A549 (cell line): ENCODE results near the gene RABEP1. TPM values are rescaled to one million over a fixed set of nuclear protein-coding genes. Genes with fewer than 3 reads are reported as not detected.

Experiments
- ATAC-seq, 2 experiments: fragments of 200-7000 bp in 1 of 2; fragments of >200 bp in 1 of 2; cut with Nextera tagmentation in 1 of 2; cut with Tn5 transposase in 1 of 2; 3 replicates each; pipeline versions ENCODE4 v1.8.0 to v1.9.1; 2018 to 2020; ENCODE audit warnings: mild to moderate bottlenecking in 1 of 2, moderate library complexity in 1 of 2
- CTCF ChIA-PET: fragments of 300-600 bp; sonication (Branson Sonifier 250); formaldehyde crosslinking; extraction: SDS; loops from one replicate; lab custom pipeline; 2021; ENCODE audit warnings: antibody characterized with exemption, inconsistent platforms; lab: Yijun Ruan, JAX
- POLR2A ChIA-PET: fragments of 350-600 bp; formaldehyde crosslinking; extraction: SDS; loops from one replicate; lab custom pipeline; 2021; ENCODE audit warnings: antibody characterized with exemption, inconsistent platforms; lab: Yijun Ruan, JAX
- DNase-seq, 2 experiments: peaks; one replicate each; pipeline versions ENCODE4 v3.0.0 to v3.0.0-alpha.2; 2011 to 2016; ENCODE audit warnings: low read depth in 1 of 2, low spot score in 1 of 2
- FAIRE-seq: peaks from 2 replicates; lab custom pipeline; 2011; peaks lifted over from hg19 to GRCh38; lab: Jason Lieb, UNC
- H3K27ac ChIP-seq, 2 experiments: fragments of >200 bp; sonication (Bioruptor Twin); formaldehyde crosslinking; 3 replicates each; pipeline ENCODE4 v1.5.1; 2016 to 2017
- H3K4me1 ChIP-seq: fragments of >200 bp; sonication (Bioruptor Twin); formaldehyde crosslinking; 3 replicates; pipeline ENCODE4 v1.6.1; 2016
- H3K4me2 ChIP-seq: fragments of >200 bp; sonication (Bioruptor Twin); formaldehyde crosslinking; 3 replicates; pipeline ENCODE4 v1.6.1; 2016
- H3K4me3 ChIP-seq: fragments of >200 bp; sonication (Bioruptor Twin); formaldehyde crosslinking; 3 replicates; pipeline ENCODE4 v1.5.1; 2016
- H3K9me3 ChIP-seq: fragments of >200 bp; sonication (Bioruptor Twin); formaldehyde crosslinking; 3 replicates; pipeline ENCODE4 v1.6.1; 2016
- FOSL2 ChIP-seq, 2 experiments: fragments of 450-650 bp in 1 of 2; fragments of >200 bp in 1 of 2; sonication (Bioruptor Twin) in 1 of 2; formaldehyde crosslinking; IDR thresholded peaks; 2 replicates each; pipeline versions ENCODE4 v1.5.0 to v1.6.1; 2016 to 2020; ENCODE audit warnings: mild to moderate bottlenecking in 1 of 2, moderate library complexity in 1 of 2
- HEYL ChIP-seq: fragments of 250-450 bp; sonication (Bioruptor Pico); IDR thresholded peaks from 2 replicates; pipeline ENCODE4 v1.8.0; 2021; ENCODE audit warnings: mild to moderate bottlenecking, moderate library complexity
- JUNB ChIP-seq: fragments of >200 bp; sonication (Bioruptor Twin); formaldehyde crosslinking; IDR thresholded peaks from 2 replicates; pipeline ENCODE4 v1.6.1; 2016
- MAFK ChIP-seq: fragments of 450-650 bp; IDR thresholded peaks from 2 replicates; pipeline ENCODE4 v1.6.1; 2014; ENCODE audit not compliant: partially characterized antibody
- NPAS2 ChIP-seq: fragments of 250-450 bp; sonication (Bioruptor Pico); IDR thresholded peaks from 2 replicates; pipeline ENCODE4 v1.8.0; 2022; ENCODE audit warnings: mild to moderate bottlenecking, moderate library complexity, borderline replicate concordance
- RCOR1 ChIP-seq: fragments of 150-350 bp; IDR thresholded peaks from 2 replicates; pipeline ENCODE4 v1.6.1; 2014; ENCODE audit warnings: antibody characterized with exemption, low read length, low read depth
- ZC3H11A ChIP-seq: fragments of 450-650 bp; IDR thresholded peaks from 2 replicates; pipeline ENCODE4 v1.6.1; 2014; ENCODE audit warnings: antibody characterized with exemption, mild to moderate bottlenecking
- ZNF302 ChIP-seq: fragments of 250-450 bp; sonication (Bioruptor Pico); IDR thresholded peaks from 2 replicates; pipeline ENCODE4 v1.9.0; 2021; ENCODE audit warnings: inconsistent platforms, mild to moderate bottlenecking, moderate library complexity
- WGBS: methylation state at CpG from one replicate; pipeline ENCODE4 v1.1.6; 2017; ENCODE audit errors: missing lambda C conversion rate; 5-methylcytosine and 5-hydroxymethylcytosine counted together
- polyA plus RNA-seq, 4 experiments: library from polyadenylated mRNA; depleted of rRNA in 3 of 4; stranded (reverse); fragments of >200 nt; fragmentation: RNase III in 1 of 4; extraction: RNeasy Plus Mini Kit Qiagen cat#74134 plus additional on column Dnase treatment in 1 of 4; gene quantifications; 2 replicates in 3 of 4; 3 replicates in 1 of 4; pipeline ENCODE4 v1.2.3, GENCODE V29; 2011 to 2017
- TF ChIP-seq, protein P1 (sequence below): fragments of 250-450 bp; sonication (Bioruptor Pico); IDR thresholded peaks from 2 replicates; pipeline ENCODE4 v1.5.0; 2021; ENCODE audit warnings: mild to moderate bottlenecking, moderate library complexity, borderline replicate concordance
- TF ChIP-seq, protein P2 (sequence below): fragments of >200 bp; sonication (Bioruptor Twin); formaldehyde crosslinking; IDR thresholded peaks from 2 replicates; pipeline ENCODE4 v1.6.1; 2016
- TF ChIP-seq, protein P3 (sequence below): fragments of 150-350 bp; IDR thresholded peaks from 2 replicates; pipeline ENCODE4 v1.6.1; 2014; ENCODE audit warnings: low read depth, mild to moderate bottlenecking, low read length
- TF ChIP-seq, protein P4 (sequence below): fragments of 250-450 bp; sonication (Bioruptor Pico); IDR thresholded peaks from 2 replicates; pipeline ENCODE4 v1.5.0; 2020; ENCODE audit warnings: low read depth, mild to moderate bottlenecking, moderate library complexity
- TF ChIP-seq, protein P5 (sequence below): fragments of >200 bp; sonication (Bioruptor Twin); formaldehyde crosslinking; IDR thresholded peaks from 3 replicates; pipeline ENCODE4 v1.5.1; 2016

Gene RABEP1
- polyA plus RNA-seq, 2 of the 4 experiments (the other 2 are of a cell fraction), result 44.7 to 65.5 TPM

DNA sequence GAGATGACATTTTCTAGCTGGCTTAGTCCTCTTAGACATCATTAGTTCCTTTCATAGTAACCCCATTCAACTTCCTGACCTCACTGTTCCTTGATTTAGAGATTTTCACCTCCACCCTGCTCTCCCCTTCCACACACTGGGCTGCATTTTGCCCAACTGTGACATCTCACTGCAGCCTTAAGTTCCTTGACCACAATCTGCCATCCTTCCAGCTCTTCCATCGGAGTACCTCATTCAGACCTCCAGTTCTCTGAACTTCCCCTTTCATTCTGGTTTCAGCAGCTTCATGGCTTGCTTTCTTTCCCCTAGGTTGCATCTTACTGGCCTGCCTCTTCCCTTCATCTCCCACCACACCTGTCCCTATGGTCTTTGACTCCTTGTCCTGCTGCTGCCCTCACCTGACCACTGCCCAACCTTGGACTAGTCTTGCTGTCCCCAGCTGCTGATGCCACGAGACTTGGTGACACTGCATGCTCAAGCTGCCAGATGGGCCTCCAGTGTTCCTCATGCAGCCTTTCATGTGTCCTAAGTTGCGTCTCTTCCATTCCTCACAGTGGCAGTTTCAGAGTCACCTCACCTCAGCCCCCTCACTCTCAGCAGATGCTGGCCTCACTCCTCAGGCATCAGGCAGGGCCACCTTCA lies 96.6 kb downstream of the RABEP1 start:
- no peak for FAIRE-seq

DNA sequence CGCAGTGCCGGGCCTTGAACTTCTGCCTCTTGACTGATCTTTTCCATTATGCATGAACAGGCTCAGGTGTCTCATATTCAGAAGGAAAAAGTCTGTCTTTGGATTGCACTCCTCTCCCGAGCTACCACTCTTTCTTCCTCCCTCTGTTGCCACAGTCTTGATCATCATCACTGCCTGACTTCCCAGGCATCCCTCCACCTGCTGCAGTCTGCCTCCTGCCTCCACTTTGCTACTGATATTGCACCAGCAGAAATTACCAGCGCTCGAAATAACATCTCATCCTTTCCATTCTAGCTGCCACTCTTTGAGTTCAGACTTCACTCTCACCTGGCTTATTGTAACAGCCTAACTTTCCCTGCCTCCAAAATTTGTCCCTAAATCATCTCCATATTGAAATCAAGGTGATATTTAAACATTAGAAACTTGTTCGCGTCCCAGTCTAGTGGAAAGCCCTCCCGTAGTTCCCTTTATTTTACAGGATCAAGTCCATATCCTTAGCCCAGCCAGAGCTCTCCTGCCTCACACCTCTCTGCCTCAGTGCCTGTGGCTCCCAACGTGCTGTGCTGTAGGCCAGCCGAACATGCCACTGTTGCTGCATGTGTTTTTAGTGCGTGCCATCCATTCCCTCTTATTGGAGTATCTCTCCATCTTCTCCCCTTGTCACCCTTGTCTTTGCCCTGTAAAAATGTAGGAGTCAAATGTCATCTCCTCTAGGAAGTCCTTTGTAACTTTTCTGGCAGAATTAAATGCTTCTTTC lies 97.4 kb downstream of the RABEP1 start:
- no peak for TF ChIP-seq HEYL (CRISPR knock-in tag)
- TF ChIP-seq, all 56 proteins: peak for 0
- ChIA-PET POLR2A (no interaction called here), CTCF (interaction anchor here (1.6 kb wide), 2 partner anchors 12 to 16 kb away, joined by 3 to 4 read pairs; no protein-coding TSS in a partner anchor)
- 89% methylated on average over 11 of the region's 11 CpGs for WGBS
- DNase-seq, result no peak
- no peak for FAIRE-seq
- ATAC-seq, result no peak; a peak in 1 of 6 replicates
- H3K4me1 ChIP-seq, result no peaks in the 10 kb centered on the region
- H3K4me2 ChIP-seq, result no peak overlapping the region
- H3K27ac ChIP-seq, result no peak overlapping the region
- H3K9me3 ChIP-seq, result no peaks in the 10 kb centered on the region
- H3K4me3 ChIP-seq, result no peak overlapping the region

More for the DNA sequence above, 96.6 kb downstream of the RABEP1 start:
- DNase-seq (no peak), ATAC-seq (peak; percentile 9 to 14; a peak in 2 of 6 replicates)
- no peak for TF ChIP-seq RCOR1
- no peak for TF ChIP-seq JUNB
- no peak for TF ChIP-seq ZC3H11A
- TF ChIP-seq, protein P1, sequence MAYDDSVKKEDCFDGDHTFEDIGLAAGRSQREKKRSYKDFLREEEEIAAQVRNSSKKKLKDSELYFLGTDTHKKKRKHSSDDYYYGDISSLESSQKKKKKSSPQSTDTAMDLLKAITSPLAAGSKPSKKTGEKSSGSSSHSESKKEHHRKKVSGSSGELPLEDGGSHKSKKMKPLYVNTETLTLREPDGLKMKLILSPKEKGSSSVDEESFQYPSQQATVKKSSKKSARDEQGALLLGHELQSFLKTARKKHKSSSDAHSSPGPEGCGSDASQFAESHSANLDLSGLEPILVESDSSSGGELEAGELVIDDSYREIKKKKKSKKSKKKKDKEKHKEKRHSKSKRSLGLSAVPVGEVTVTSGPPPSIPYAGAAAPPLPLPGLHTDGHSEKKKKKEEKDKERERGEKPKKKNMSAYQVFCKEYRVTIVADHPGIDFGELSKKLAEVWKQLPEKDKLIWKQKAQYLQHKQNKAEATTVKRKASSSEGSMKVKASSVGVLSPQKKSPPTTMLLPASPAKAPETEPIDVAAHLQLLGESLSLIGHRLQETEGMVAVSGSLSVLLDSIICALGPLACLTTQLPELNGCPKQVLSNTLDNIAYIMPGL (CRISPR knock-in tag), result no peak
- Histone ChIP-seq H3K4me2 (no peak overlapping the region), H3K4me1 (no peaks in the 10 kb centered on the region), H3K9me3 (no peaks in the 10 kb centered on the region), H3K4me3 (no peak overlapping the region), H3K27ac (no peak overlapping the region)
- ChIA-PET CTCF (interaction anchor here (1.6 to 2.0 kb wide), 2 partner anchors 8 to 13 kb away, joined by 4 to 7 read pairs; no protein-coding TSS in a partner anchor), POLR2A (no interaction called here)
- WGBS, result 92% methylated on average over 3 of the region's 3 CpGs

DNA sequence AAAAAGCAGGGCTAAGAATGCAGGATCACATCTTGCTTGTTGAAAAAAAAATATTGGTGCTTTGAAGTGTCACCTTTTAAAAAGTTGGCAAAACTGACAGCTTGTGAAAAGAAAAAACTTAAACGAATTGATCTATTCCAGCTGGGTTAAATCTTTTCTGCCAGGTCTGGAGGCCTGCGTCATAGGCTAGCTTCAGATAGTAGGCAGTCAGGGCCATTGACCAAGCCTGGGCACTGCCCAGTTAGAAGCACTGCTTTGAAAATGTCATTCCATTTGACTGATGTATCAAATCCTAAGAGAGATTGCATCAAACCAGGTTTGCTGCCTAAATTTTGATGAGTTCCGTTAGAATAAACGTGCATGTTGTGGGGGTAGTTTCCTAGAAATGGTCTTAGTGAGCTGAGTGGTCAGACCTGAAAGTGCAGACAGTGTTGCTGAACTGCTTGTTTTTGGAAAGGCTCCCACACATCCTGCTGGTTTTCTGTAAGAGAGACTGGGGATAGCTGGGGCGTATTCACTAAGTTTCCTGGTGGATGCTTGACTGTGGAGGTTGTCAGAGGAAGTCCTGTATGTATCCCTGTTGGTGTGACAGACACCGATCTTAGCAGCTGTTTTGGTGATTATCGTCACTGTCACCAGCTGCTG lies 98.5 kb downstream of the RABEP1 start:
- H3K4me2 ChIP-seq, result no peak overlapping the region
- peak in 1 of 2 experiments; percentile 8; a peak in 1 of 6 replicates for ATAC-seq
- H3K4me1 ChIP-seq, result no peaks in the 10 kb centered on the region
- H3K4me3 ChIP-seq, result no peak overlapping the region
- no peaks in the 10 kb centered on the region for H3K9me3 ChIP-seq
- ChIA-PET POLR2A (interaction anchor here (1.8 kb wide), 1 partner anchor 39 kb away, joined by 5 read pairs; the partner anchor contains the start of genes NUP88 and RPAIN), CTCF (interaction anchor here (0.9 to 1.6 kb wide), 4 partner anchors 11 to 132 kb away, joined by 3 to 6 read pairs (median 3); no protein-coding TSS in a partner anchor)
- WGBS, result 80% methylated on average over 7 of the region's 7 CpGs
- DNase-seq, result no peak
- FAIRE-seq, result no peak
- no peak overlapping the region for H3K27ac ChIP-seq
- TF ChIP-seq, protein P2, sequence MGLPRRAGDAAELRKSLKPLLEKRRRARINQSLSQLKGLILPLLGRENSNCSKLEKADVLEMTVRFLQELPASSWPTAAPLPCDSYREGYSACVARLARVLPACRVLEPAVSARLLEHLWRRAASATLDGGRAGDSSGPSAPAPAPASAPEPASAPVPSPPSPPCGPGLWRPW, result no peak

DNA sequence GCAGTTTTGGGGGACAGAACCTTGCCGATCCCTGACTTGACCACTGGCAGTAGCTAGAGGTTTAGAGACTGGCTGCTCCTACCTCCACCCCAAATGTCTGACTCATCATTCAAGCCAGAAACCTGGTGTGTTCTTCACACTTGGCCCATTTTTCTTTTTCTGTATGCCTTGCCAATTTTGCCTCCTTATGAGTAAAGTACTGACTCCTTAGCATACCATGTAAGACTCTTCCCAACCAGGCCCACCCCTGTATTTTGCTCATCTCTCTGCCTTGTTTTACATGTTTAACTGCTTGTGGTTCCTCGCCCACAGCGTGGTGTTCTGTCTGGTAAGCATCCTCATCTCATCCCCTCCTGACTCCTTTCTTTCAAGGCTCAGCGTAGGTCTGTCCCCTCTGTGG lies 99.5 kb downstream of the RABEP1 start:
- no peaks in the 10 kb centered on the region for H3K9me3 ChIP-seq
- TF ChIP-seq ZNF302, result no peak
- TF ChIP-seq, protein P1 (CRISPR knock-in tag), result no peak
- TF ChIP-seq, protein P3, sequence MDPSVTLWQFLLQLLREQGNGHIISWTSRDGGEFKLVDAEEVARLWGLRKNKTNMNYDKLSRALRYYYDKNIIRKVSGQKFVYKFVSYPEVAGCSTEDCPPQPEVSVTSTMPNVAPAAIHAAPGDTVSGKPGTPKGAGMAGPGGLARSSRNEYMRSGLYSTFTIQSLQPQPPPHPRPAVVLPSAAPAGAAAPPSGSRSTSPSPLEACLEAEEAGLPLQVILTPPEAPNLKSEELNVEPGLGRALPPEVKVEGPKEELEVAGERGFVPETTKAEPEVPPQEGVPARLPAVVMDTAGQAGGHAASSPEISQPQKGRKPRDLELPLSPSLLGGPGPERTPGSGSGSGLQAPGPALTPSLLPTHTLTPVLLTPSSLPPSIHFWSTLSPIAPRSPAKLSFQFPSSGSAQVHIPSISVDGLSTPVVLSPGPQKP, result no peak
- no peak for TF ChIP-seq JUNB
- TF ChIP-seq FOSL2 (IDR thresholded peaks at IDR 0.05), result no peak
- TF ChIP-seq FOSL2 (CRISPR knock-in tag; IDR thresholded peaks at IDR 0.05), result peak; percentile 9; the same call in 1 of the 2 replicates
- no peak for TF ChIP-seq NPAS2 (CRISPR knock-in tag)
- TF ChIP-seq, protein P4, sequence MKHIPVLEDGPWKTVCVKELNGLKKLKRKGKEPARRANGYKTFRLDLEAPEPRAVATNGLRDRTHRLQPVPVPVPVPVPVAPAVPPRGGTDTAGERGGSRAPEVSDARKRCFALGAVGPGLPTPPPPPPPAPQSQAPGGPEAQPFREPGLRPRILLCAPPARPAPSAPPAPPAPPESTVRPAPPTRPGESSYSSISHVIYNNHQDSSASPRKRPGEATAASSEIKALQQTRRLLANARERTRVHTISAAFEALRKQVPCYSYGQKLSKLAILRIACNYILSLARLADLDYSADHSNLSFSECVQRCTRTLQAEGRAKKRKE, result no peak
- peak; percentile 32 for TF ChIP-seq MAFK
- TF ChIP-seq, protein P5, sequence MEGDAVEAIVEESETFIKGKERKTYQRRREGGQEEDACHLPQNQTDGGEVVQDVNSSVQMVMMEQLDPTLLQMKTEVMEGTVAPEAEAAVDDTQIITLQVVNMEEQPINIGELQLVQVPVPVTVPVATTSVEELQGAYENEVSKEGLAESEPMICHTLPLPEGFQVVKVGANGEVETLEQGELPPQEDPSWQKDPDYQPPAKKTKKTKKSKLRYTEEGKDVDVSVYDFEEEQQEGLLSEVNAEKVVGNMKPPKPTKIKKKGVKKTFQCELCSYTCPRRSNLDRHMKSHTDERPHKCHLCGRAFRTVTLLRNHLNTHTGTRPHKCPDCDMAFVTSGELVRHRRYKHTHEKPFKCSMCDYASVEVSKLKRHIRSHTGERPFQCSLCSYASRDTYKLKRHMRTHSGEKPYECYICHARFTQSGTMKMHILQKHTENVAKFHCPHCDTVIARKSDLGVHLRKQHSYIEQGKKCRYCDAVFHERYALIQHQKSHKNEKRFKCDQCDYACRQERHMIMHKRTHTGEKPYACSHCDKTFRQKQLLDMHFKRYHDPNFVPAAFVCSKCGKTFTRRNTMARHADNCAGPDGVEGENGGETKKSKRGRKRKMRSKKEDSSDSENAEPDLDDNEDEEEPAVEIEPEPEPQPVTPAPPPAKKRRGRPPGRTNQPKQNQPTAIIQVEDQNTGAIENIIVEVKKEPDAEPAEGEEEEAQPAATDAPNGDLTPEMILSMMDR, result no peak
- no peaks in the 10 kb centered on the region for H3K4me1 ChIP-seq
- ChIA-PET POLR2A (interaction anchor here (1.8 kb wide), 1 partner anchor 38 kb away, joined by 5 read pairs; the partner anchor contains the start of genes NUP88 and RPAIN), CTCF (interaction anchor here (0.8 to 1.4 kb wide), 2 partner anchors 58 to 60 kb away, joined by 3 to 6 read pairs; partner anchors contain the start of gene C1QBP)
- WGBS, result 94% methylated on average over 4 of the region's 4 CpGs
- H3K27ac ChIP-seq, result no peak overlapping the region
- FAIRE-seq (no peak), DNase-seq (no peak), ATAC-seq (no peak; a peak in 1 of 6 replicates)
- H3K4me3 ChIP-seq, result no peak overlapping the region
- no peak overlapping the region for H3K4me2 ChIP-seq
